ENCODE data around the gene CROCC.

GRCh38 chr1:16900751-16901150 is 21.0 kb upstream of the CROCC start:
- no peak for TF ChIP-seq RXRA (IDR thresholded peaks at IDR 0.05; ENCODE audit: borderline replicate concordance, low read depth)
- TF ChIP-seq CTCF (IDR thresholded peaks at IDR 0.05), result peak; percentile 42; the same call in 1 of the 2 replicates
- no peak for TF ChIP-seq RCOR1 (IDR thresholded peaks at IDR 0.05; ENCODE audit: low read length)
- no peak for TF ChIP-seq TAF1 (IDR thresholded peaks at IDR 0.05; ENCODE audit: borderline replicate concordance, low read depth, low read length)
- no peak for TF ChIP-seq USF1 (IDR thresholded peaks at IDR 0.05; ENCODE audit: borderline replicate concordance, low read depth)
- TF ChIP-seq EP300 (IDR thresholded peaks at IDR 0.05; ENCODE audit: borderline replicate concordance in 1 of 2, low read depth in 1 of 2, low read length in 1 of 2), result no peak
- no peak for TF ChIP-seq NFIC (IDR thresholded peaks at IDR 0.05; ENCODE audit: borderline replicate concordance)
- no peak for TF ChIP-seq EZH2phosphoT487 (IDR thresholded peaks at IDR 0.05; ENCODE audit: borderline replicate concordance, low read depth)
- TF ChIP-seq FOSL2 (IDR thresholded peaks at IDR 0.05; ENCODE audit: borderline replicate concordance, low read depth), result no peak
- no peak for TF ChIP-seq IRF3 (IDR thresholded peaks at IDR 0.05; ENCODE audit: low read depth, low read length)
- TF ChIP-seq REST (IDR thresholded peaks at IDR 0.05; ENCODE audit: low read depth, low read length), result no peak
- TF ChIP-seq GABPA (IDR thresholded peaks at IDR 0.05; ENCODE audit: low read depth), result no peak
